ENCODE data around the gene CTNNB1.

CTNNB1 gene

DNA sequence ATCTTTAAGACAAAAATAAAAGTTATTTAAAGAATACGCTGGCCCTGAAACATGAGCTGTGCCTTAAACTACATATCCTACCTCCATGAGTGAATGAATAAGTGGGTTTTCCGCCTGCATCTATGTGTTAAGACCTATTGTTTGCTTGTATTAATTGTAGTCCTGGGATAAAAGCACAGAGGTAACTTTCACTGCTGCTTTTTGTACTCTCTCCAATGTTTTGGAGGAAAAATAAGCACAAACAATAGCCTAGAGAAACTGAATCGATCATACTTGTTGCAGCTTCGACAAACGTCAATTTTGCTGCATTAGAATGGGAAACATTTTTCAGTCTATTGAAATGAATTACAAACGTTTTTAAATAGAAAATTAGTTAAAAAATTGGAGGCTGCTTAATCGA is 1.3 kb upstream of the CTNNB1 start:
- H3K4me3 ChIP-seq (replicated peaks; ENCODE audit: low read depth, low read length), result no peak overlapping the region
- DNase-seq (ENCODE audit: low read depth), result no peak
- TF ChIP-seq, protein P1, sequence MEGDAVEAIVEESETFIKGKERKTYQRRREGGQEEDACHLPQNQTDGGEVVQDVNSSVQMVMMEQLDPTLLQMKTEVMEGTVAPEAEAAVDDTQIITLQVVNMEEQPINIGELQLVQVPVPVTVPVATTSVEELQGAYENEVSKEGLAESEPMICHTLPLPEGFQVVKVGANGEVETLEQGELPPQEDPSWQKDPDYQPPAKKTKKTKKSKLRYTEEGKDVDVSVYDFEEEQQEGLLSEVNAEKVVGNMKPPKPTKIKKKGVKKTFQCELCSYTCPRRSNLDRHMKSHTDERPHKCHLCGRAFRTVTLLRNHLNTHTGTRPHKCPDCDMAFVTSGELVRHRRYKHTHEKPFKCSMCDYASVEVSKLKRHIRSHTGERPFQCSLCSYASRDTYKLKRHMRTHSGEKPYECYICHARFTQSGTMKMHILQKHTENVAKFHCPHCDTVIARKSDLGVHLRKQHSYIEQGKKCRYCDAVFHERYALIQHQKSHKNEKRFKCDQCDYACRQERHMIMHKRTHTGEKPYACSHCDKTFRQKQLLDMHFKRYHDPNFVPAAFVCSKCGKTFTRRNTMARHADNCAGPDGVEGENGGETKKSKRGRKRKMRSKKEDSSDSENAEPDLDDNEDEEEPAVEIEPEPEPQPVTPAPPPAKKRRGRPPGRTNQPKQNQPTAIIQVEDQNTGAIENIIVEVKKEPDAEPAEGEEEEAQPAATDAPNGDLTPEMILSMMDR (IDR thresholded peaks at IDR 0.05; ENCODE audit: low read length, missing control alignments), result no peak

DNA sequence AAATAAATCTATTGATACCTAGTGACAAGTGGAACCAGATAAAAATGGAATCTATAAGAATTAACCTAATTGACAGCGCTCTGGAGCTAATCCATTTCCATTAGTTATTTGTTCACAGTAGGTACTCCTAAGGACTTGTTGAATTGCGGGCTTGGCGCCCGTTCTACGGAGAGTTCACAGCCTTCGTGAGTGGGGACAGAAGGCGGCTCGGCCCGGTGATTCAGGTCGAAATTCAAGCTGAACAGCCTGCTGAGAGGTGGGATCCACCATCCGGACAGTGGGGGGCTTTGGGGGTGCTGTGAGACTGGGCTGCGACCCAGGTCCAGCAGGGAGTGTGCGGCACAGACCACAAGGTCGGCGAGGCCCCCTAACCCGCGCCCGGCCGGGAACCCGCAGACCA is 779 bp upstream of the CTNNB1 start:
- H3K4me3 ChIP-seq (replicated peaks; ENCODE audit: low read depth, low read length), result peak overlapping the region; percentile 92
- DNase-seq (ENCODE audit: low read depth), result no peak
- TF ChIP-seq, protein P1 (IDR thresholded peaks at IDR 0.05; ENCODE audit: low read length, missing control alignments), result no peak

DNA sequence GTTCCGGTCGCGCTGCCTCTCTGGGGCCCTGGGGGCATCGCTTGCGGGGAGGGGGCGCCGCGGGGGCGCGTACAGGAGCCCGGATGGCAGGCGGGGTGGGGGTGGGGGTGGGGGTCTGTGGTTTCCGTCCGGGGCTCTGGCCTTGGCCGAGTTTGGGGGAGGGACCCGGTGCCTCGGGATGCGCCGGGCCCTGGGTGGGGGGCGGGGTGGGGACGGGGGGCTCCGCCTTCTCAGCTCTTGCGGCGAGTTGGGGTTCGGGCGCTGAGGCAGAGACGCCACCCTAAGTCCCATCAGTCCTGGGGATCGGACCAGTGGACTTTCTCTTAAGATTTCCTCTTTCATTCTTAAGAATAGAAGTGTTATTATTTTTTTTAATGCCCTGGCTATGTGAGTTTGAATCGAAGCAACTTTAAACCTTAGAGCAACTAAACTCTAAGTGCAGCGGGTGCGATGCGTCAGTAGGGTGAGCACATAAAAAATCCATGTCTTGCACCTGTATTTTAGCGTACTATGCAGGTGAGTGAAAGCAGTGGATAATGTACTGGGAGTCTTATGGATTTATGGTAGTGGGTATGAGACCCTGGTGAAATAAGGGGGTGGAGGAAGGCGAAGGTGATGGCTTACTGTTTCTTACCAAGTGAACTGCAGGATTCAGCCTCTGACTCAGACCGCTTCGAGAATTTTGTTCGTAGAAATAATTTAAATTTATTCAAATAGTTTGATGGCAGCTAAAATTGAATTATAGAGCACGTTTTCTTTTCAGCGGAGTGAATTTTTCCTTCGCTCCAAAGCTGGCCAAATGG is 762 bp downstream of the CTNNB1 start:
- H3K4me3 ChIP-seq (replicated peaks; ENCODE audit: low read depth, low read length), result peak overlapping the region; percentile 92
- TF ChIP-seq, protein P1 (IDR thresholded peaks at IDR 0.05; ENCODE audit: low read length, missing control alignments), result no peak
- DNase-seq (ENCODE audit: low read depth), result peak; percentile 30

DNA sequence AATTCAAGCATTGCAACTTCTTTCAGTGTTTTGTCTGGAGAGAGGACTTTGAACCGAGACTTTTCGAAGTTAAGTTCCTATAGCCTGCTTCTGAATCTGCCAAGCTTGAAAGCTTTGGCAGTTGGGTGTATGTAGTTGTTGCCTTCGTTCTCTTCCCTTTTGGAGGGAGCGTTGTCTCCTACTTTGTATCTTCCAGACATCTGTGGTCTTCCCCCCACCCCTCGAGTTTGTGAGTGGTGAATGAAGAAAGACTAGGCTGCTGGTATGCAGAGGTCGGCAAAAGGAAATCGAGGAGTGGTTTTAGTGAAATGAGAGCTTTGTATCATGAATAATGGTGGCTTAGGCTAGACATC is 1.3 kb downstream of the CTNNB1 start:
- peak overlapping the region; percentile 92 for H3K4me3 ChIP-seq (replicated peaks; ENCODE audit: low read depth, low read length)
- TF ChIP-seq, protein P1 (IDR thresholded peaks at IDR 0.05; ENCODE audit: low read length, missing control alignments), result no peak
- peak; percentile 55 for DNase-seq (ENCODE audit: low read depth)

DNA sequence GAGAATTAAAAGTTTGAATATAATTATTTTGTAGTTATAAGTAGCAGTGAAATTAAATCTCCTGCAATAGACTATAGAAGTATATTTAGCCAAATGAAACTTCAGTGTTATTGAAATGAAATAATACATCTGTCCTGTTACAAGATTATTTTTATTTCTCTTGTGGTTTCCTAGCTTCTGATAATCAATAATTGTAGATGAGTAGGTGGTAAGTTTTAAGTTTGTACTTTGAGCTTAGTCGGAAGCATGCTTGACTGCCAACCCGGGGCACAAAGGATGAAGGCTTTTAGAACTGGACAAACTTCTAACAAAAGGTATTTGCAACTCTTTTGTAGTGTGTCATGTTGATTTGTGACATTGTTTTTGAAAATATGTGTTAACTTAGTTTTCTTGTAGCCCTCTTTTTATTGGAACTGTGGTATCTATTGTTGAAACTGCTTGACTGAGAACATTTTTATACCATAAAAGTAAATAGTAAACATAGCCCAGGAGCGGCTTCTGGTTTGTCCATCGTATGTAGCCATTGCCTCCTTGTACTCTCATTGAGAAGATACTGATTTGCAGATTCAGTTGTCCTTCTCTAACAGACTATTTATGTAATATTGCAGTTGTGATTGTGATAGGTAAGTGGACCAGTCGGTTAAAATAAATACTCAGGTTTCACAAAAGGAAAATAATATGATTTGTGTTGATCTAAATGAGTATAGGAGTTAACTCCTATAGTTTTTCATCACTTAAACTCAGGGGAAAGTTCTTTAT is 2.9 kb downstream of the CTNNB1 start:
- TF ChIP-seq, protein P1 (IDR thresholded peaks at IDR 0.05; ENCODE audit: low read length, missing control alignments), result no peak
- peak overlapping the region; percentile 92 for H3K4me3 ChIP-seq (replicated peaks; ENCODE audit: low read depth, low read length)
- DNase-seq (ENCODE audit: low read depth), result no peak

DNA sequence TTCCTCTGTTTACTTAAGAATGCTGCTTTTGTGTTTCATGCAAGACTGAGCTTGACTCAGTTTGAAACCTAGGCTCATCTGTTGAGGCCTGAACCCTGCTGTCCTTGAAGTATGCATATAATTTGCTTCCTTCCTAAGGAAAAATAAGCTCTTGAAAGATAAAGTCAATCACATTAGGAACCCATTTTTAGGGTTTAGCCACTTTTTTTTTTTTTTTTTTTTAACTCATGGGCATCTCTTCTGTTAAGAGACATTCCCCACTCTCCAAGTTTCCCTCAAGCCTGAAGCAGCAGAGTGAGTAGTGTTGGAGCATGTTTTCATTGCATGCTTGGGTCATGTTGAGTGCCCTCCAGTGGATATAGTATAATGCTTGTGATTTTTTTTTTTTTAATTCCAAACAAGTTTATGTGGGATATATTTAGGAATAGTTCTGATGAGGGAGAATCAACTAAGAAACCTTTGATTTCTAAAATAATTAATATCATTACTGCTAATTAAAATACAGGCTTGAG is 3.6 kb downstream of the CTNNB1 start:
- peak; percentile 73 for DNase-seq (ENCODE audit: low read depth)
- H3K4me3 ChIP-seq (replicated peaks; ENCODE audit: low read depth, low read length), result peak overlapping the region; percentile 92
- TF ChIP-seq, protein P1 (IDR thresholded peaks at IDR 0.05; ENCODE audit: low read length, missing control alignments), result peak; percentile 46
